Measurements from ENCODE around the gene LCE2D. TPM values are rescaled to one million over a fixed set of nuclear protein-coding genes. Genes with fewer than 3 reads are reported as not detected.

The LCE2D gene, protein sequence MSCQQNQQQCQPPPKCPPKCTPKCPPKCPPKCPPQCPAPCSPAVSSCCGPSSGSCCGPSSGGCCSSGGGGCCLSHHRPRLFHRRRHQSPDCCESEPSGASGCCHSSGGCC
- total RNA-seq, result not detected in 2 replicates

DNA sequence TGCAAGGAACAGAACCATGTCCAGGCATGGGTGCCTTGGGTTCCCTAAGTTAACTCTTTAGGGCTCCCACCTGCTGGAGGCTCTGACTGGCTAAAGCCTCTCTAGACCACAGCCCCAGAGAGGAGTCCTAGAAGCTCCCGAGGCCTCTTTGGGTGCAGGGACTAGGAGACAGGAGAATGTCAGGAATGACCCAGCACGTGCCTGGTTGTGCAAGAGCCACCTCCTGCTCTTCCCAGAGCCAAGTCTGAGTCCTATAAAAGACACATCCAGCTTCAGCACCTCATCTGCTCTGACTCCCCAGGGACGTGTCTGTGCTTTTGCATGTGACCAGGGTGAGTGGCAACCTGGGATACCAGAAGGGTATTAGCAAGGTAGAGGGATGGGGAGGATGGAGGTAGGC, at the start of gene LCE2D:
Gene LCE2D (plus strand): TSS at position 283 of the 400 bp plus-strand sequence. CDS start 726 bp downstream, outside the sequence.

DNA sequence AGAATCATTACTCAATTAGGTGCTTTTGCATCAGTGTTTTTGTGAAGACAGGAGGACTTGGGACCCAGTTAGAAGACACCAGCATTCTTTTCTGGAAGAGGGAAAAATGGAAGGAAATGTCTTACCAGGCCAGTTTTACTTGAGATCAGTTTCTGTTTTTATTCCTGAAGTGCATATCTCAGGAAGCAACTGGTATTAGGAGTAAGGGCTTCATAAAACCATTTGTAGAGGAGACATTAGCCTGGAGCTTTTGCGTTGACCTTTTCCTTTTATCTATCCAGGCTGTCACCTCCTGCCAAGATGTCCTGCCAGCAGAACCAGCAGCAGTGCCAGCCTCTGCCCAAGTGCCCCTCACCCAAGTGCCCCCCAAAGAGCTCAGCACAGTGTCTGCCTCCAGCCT, 49.7 kb upstream of the LCE2D start, which contains the start of gene LCE3B:
Gene LCE3B (plus strand): TSS at position 301 of the 400 bp plus-strand sequence. CDS start 0 bp downstream, at position 301.

DNA sequence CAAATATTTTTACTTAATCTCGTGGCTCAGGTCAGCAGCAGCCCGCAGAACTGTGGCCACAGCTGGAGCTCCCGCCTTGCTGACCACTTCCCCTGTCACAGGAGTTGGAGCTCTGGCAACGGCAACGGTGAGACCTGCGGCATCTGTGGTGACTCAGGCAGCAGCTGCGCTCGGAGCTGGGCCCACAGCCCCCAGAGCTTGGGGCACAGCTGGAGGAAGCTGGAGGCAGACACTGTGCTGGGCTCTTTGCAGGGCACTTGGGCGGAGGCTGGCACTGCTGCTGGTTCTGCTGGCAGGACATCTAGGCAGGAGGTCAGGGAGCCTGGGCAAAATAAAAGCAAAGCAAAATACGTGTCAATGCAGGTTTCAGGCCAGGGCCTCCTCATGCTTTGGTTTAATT, 40.4 kb upstream of the LCE2D start, which contains the start of gene LCE3A:
Gene LCE3A (minus strand): TSS at position 301 of the 400 bp plus-strand sequence. CDS start 0 bp downstream, at position 301.

DNA sequence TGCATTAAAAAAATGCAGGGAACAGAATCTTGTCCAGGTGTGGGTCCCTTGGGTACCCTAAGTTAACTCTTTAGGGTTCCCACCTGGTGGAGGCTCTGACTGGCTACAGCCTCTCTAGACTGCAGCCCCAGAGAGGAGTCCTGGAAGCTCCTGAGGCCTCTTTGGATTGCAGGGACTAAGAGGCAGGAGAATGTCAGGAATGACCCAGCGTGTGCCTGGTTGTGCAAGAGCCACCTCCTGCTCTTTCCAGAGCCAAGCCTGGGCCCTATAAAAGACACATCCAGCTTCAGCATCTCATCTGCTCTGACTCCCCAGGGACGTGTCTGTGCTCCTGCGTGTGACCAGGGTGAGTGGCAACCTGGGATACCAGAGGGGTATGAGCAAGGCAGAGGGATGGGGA, 11.8 kb downstream of the LCE2D start, which contains the start of gene LCE2C:
Gene LCE2C (plus strand): TSS at position 297 of the 400 bp plus-strand sequence. CDS start 737 bp downstream, outside the sequence.

DNA sequence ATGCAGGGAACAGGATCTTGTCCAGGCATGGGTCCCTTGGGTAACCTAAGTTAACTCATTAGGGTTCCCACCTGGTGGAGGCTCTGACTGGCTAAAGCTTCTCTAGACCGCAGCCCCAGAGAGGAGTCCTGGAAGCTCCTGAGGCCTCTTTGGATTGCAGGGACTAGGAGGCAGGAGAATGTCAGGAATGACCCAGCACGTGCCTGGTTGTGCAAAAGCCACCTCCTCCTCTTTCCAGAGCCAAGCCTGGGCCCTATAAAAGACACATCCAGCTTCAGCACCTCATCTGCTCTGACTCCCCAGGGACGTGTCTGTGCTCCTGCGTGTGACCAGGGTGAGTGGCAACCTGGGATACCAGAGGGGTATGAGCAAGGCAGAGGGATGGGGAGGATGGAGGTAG, 22.6 kb downstream of the LCE2D start, which contains the start of gene LCE2B:
Gene LCE2B (plus strand): TSS at position 301 of the 400 bp plus-strand sequence. CDS start 721 bp downstream, outside the sequence.

DNA sequence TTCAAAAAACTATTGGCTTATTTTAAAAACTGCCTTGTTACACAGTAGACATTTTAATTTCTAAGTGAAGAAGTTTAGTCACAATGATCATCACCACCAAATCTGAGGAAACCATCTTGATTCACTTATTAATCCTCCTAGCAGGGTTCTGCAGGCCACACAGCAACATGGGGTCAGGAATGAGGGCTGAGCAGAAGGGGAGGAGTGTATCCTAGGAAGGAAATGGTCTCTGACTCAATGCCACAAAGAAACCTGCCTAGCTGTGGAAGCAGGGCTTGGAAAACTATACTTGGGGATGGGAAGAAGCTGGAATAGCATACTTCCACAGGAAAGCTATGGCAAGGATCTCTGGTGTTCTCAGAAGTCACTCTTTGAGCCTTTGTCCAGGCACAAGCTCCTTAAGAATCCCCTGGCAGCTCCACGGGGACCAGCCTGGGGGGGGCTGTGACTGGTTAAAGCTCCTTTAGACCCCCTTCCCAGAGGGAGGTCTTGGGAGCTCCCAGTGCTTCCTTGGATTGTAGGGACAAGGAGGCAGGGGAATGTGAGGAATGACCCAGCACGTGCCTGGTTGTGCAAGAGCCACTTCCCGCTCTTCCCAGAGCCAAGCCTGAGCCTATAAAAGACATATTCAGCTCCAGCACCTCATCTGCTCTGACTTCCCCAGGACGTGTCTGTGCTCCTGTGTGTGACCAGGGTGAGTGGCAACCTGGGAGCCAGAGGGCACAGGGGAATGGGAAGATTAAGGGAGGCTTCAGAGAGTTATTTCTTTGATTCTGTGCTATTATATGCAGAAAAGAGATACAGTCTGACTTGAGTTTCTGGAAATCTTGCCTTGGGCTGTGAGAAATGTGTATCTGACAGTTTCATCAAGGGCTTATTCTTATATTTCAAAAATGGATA, 34.8 kb downstream of the LCE2D start, which contains the start of gene LCE2A:
Gene LCE2A (plus strand): TSS at position 645 of the 900 bp plus-strand sequence. CDS start 557 bp downstream, outside the sequence.

DNA sequence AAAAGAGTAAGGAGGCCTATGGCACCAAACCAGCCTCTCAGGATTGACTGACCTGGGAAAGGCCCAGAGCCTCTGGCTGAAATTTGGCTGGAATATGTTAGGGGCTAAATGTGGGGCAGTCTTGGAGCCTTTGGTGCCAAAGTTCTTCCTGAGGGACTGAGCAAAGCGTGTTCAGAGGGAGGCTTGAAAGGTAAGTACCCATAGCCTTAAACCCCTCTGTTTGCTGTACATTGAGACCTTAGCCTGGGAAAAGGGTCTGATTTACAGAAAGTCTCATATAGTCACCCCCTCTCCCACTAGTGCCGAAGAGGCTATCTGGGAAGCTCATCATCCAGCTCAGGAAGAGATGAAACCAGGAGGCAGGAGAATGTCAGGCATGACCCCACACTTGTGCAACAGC, 44.7 kb downstream of the LCE2D start, which contains the start of gene LCE4A:
Gene LCE4A (plus strand): TSS at position 301 of the 400 bp plus-strand sequence. CDS start 916 bp downstream, outside the sequence.

Small RNA genes lying within 50 kb of the gene (small RNA-seq; reads per million reads assigned to genes)
- not detected for gene LCE3A (ENCODE audit: low replicate concordance)
- gene LCE3B (ENCODE audit: low replicate concordance), result not detected

Other genes with a start within 250 kb of the LCE2D start
- gene CRNN, start 249.1 kb upstream of the LCE2D start, total RNA-seq, result not detected in 2 replicates
- not detected in 2 replicates for gene LCE5A, start 152.6 kb upstream of the LCE2D start, total RNA-seq
- not detected in 2 replicates for gene CRCT1, start 148.9 kb upstream of the LCE2D start, total RNA-seq
- gene LCE3E, start 96.6 kb upstream of the LCE2D start, total RNA-seq, result not detected in 2 replicates
- gene LCE3D, start 82.9 kb upstream of the LCE2D start, total RNA-seq, result not detected in 2 replicates
- gene LCE3C, start 63.1 kb upstream of the LCE2D start, total RNA-seq, result not detected in 2 replicates
- not detected in 2 replicates for gene LCE3B, start 49.6 kb upstream of the LCE2D start, total RNA-seq
- gene LCE3A, start 40.3 kb upstream of the LCE2D start, total RNA-seq, result not detected in 2 replicates
- not detected in 2 replicates for gene LCE2C, start 11.9 kb downstream of the LCE2D start, total RNA-seq
- not detected in 2 replicates for gene LCE2B, start 22.7 kb downstream of the LCE2D start, total RNA-seq
- 0.57 TPM in 1 of 2 replicates, not detected in the other for gene LCE2A, start 35.0 kb downstream of the LCE2D start, total RNA-seq
- gene LCE4A, start 44.8 kb downstream of the LCE2D start, total RNA-seq, result not detected in 2 replicates
- gene KPRP, start 94.6 kb downstream of the LCE2D start, total RNA-seq, result not detected in 2 replicates
- gene LCE1F, start 111.8 kb downstream of the LCE2D start, total RNA-seq, result not detected in 2 replicates
- not detected in 2 replicates for gene LCE1E, start 122.9 kb downstream of the LCE2D start, total RNA-seq
- gene LCE1D, start 133.3 kb downstream of the LCE2D start, total RNA-seq, result not detected in 2 replicates
- gene LCE1C, start 143.3 kb downstream of the LCE2D start, total RNA-seq, result not detected in 2 replicates
- gene LCE1B, start 148.6 kb downstream of the LCE2D start, total RNA-seq, result not detected in 2 replicates
- gene LCE1A, start 164.1 kb downstream of the LCE2D start, total RNA-seq, result not detected in 2 replicates
- gene LCE6A, start 179.5 kb downstream of the LCE2D start, total RNA-seq, result not detected in 2 replicates
- gene LCE7A, start 196.6 kb downstream of the LCE2D start, total RNA-seq, result not detected in 2 replicates
- not detected in 2 replicates for gene SMCP, start 214.9 kb downstream of the LCE2D start, total RNA-seq
- gene IVL, start 245.2 kb downstream of the LCE2D start, total RNA-seq, result 0.14 TPM in 1 of 2 replicates, not detected in the other

Data from placental pericyte (primary cell).